DOHH2 (cell line): ENCODE measurements around the gene DHRS9.

Source experiments
- CTCF ChIP-seq: fragments of 200-600 bp; sonication (generic); IDR thresholded peaks from one replicate; pipeline ENCODE4 v1.5.1; 2014; ENCODE audit warnings: antibody characterized with exemption, mild to moderate bottlenecking, low read depth, low read length; ENCODE audit not compliant: poor library complexity, severe bottlenecking
- EZH2phosphoT487 ChIP-seq: fragments of 200-600 bp; sonication (generic); IDR thresholded peaks from 2 replicates; pipeline ENCODE4 v1.6.1; 2017; ENCODE audit warnings: borderline replicate concordance, mild to moderate bottlenecking, antibody characterized with exemption, low read length, moderate library complexity, mixed read lengths

DNA sequence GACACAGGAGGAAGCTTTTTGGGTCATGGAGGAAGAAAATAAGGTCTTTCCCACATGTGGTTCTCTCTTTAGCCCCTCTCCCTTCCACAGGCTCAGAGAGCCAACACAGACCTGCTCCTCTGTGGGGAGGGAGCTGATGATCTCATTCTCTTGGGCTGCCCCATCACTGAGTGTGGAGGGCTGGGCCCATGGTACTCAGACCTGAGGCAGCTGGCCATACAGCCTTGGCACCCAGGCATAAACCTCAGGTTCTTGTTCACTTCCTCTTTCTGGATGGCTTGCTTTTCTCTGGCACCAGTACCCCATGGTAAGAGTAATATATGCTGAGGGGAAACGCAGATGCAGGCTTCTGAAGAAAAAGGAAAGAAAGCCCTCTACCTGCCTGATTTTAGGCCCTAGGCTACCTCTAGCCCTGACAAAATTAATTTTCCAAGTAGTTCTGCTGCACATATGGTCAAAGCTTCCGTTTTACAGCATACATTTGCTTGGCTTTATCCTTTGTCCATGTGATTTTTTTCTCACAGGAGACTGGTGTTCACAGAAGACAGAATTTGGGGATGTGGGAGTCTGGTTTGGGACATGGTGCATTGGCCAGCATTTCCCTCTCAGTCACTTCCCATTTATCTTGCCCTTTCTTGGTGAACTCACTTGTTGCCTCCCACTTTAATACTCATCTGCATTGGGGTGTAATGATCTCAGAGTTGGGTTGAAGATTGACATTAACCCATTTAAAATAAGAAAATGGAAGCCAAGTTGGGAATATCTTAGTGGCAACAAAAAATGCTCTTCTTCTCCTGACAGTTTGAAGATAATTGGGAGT lies 11.1 kb downstream of the DHRS9 start:
- TF ChIP-seq CTCF: no peak
- TF ChIP-seq EZH2phosphoT487: no peak
